GM12873 (cell line): Measurements from ENCODE around the gene RPAP3.

ENCODE experiments used
- CTCF ChIP-seq: IDR thresholded peaks from 2 replicates; pipeline ENCODE4 v1.5.1; 2012; ENCODE audit warnings: low read depth, mild to moderate bottlenecking, moderate library complexity, low read length, control low read depth; ENCODE audit not compliant: insufficient read depth; ENCODE audit errors: missing control alignments

RPAP3 gene

GRCh38 chr12:47612953-47613352 is 92.9 kb downstream of the RPAP3 start:
- TF ChIP-seq CTCF, result no peak

GRCh38 chr12:47611906-47612305 is 93.9 kb downstream of the RPAP3 start:
- no peak for TF ChIP-seq CTCF
